NCI-H128 (cell line): ENCODE data around the gene NOL3.

Source experiments
- DNase-seq: peaks from one replicate; lab custom pipeline; 2025; ENCODE audit not compliant: unreplicated experiment; lab: John Stamatoyannopoulos, UW

The NOL3 gene

GRCh38 chr16:67188323-67188722 lies 18.0 kb downstream of the NOL3 start:
- DNase-seq = no peak

- DNase-seq = no peak
These were observed 18.5 kb downstream of the NOL3 start for GRCh38 chr16:67188798-67189197.

- DNase-seq = no peak
These were observed 19.7 kb downstream of the NOL3 start, which contains the start of gene EXOC3L1 for GRCh38 chr16:67190041-67190440. EXOC3L1 (minus strand) TSS chr16:67190136; CDS start chr16:67189676, 460 bp downstream.

GRCh38 chr16:67190448-67191399 lies 20.4 kb downstream of the NOL3 start:
- no peak for DNase-seq

GRCh38 chr16:67191411-67191994 lies 21.2 kb downstream of the NOL3 start:
- DNase-seq = no peak

GRCh38 chr16:67191995-67192681 lies 21.8 kb downstream of the NOL3 start, which contains the start of gene E2F4:
E2F4 (plus strand) TSS chr16:67192155; CDS start chr16:67192228, 73 bp downstream.
- peak; percentile 43 for DNase-seq

- no peak for DNase-seq
These were observed 22.5 kb downstream of the NOL3 start for GRCh38 chr16:67192781-67193361.

GRCh38 chr16:67193536-67193935 lies 23.2 kb downstream of the NOL3 start:
- DNase-seq = no peak

GRCh38 chr16:67194260-67194659 lies 23.9 kb downstream of the NOL3 start:
- DNase-seq = no peak

- no peak for DNase-seq
These were observed 25.3 kb downstream of the NOL3 start for GRCh38 chr16:67195676-67196075.

- DNase-seq = no peak
These were observed 26.5 kb downstream of the NOL3 start for GRCh38 chr16:67196881-67197280.

- no peak for DNase-seq
These were observed 27.4 kb downstream of the NOL3 start for GRCh38 chr16:67197704-67198103.

GRCh38 chr16:67198238-67198734 lies 27.9 kb downstream of the NOL3 start:
- DNase-seq = no peak

- DNase-seq = no peak
These were observed 28.9 kb downstream of the NOL3 start, which contains the start of gene ELMO3 for GRCh38 chr16:67199011-67199807. ELMO3 (plus strand) TSS chr16:67199131; CDS start chr16:67199327, 196 bp downstream.

GRCh38 chr16:67199808-67200198 lies 29.5 kb downstream of the NOL3 start:
- DNase-seq = no peak

GRCh38 chr16:67200491-67200890 lies 30.2 kb downstream of the NOL3 start:
- DNase-seq = no peak

- DNase-seq = no peak
These were observed 31.3 kb downstream of the NOL3 start for GRCh38 chr16:67201411-67202345.

GRCh38 chr16:67202426-67202825 lies 32.1 kb downstream of the NOL3 start:
- no peak for DNase-seq

GRCh38 chr16:67202956-67203493 lies 32.7 kb downstream of the NOL3 start:
- no peak for DNase-seq
